ENCODE measurements around the gene CCDC60.

- no peak for TF ChIP-seq YY1 (IDR thresholded peaks at IDR 0.05; ENCODE audit: low read depth, low read length)
- no peak for TF ChIP-seq RFX5 (IDR thresholded peaks at IDR 0.05; ENCODE audit: low read depth, low read length)
- TF ChIP-seq EP300 (IDR thresholded peaks at IDR 0.05; ENCODE audit: borderline replicate concordance in 1 of 2, control insufficient read depth in 1 of 2, low read depth in 2 of 2, low read length in 2 of 2): no peak
- TF ChIP-seq SRF (IDR thresholded peaks at IDR 0.05; ENCODE audit: low read depth in 2 of 2, low read length in 2 of 2): no peak
- TF ChIP-seq RAD21 (IDR thresholded peaks at IDR 0.05; ENCODE audit: insufficient read depth, low read depth, low read length): no peak
- no peak for TF ChIP-seq EZH2 (IDR thresholded peaks at IDR 0.05; ENCODE audit: borderline replicate concordance, control insufficient read depth, low read depth, low read length)
- no peak for TF ChIP-seq ZBTB4 (CRISPR knock-in tag; IDR thresholded peaks at IDR 0.05)
- no peak for TF ChIP-seq TCF7 (IDR thresholded peaks at IDR 0.05; ENCODE audit: borderline replicate concordance)
- TF ChIP-seq, protein P1, sequence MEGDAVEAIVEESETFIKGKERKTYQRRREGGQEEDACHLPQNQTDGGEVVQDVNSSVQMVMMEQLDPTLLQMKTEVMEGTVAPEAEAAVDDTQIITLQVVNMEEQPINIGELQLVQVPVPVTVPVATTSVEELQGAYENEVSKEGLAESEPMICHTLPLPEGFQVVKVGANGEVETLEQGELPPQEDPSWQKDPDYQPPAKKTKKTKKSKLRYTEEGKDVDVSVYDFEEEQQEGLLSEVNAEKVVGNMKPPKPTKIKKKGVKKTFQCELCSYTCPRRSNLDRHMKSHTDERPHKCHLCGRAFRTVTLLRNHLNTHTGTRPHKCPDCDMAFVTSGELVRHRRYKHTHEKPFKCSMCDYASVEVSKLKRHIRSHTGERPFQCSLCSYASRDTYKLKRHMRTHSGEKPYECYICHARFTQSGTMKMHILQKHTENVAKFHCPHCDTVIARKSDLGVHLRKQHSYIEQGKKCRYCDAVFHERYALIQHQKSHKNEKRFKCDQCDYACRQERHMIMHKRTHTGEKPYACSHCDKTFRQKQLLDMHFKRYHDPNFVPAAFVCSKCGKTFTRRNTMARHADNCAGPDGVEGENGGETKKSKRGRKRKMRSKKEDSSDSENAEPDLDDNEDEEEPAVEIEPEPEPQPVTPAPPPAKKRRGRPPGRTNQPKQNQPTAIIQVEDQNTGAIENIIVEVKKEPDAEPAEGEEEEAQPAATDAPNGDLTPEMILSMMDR (IDR thresholded peaks at IDR 0.05 in 2 of 3, conservative IDR thresholded peaks at IDR 0.05 in 1 of 3; ENCODE audit: control insufficient read depth in 2 of 3, extremely low read depth in 1 of 3, insufficient read depth in 1 of 3, low read depth in 3 of 3, low read length in 3 of 3): no peak
- no peak for TF ChIP-seq POLR2AphosphoS2 (IDR thresholded peaks at IDR 0.05; ENCODE audit: low read depth, low read length)
- no peak for TF ChIP-seq CEBPB (IDR thresholded peaks at IDR 0.05; ENCODE audit: borderline replicate concordance in 1 of 2, low read depth in 2 of 2, low read length in 2 of 2)
Measured at GRCh38 chr12:119468296-119468695, 133.8 kb downstream of the CCDC60 start.

Data from GM12878 (cell line).